ENCODE results near the gene DNA2. TPM values are rescaled to one million over a fixed set of nuclear protein-coding genes. Genes with fewer than 3 reads are reported as not detected.
"Not testable (repeated sequence)": the region's sequence is repeated elsewhere in the genome, so short reads cannot be mapped to it uniquely, and the experiment has no call there.

Gene DNA2
- total RNA-seq, 1 donor from 2014 or later = 2.0 TPM

DNA sequence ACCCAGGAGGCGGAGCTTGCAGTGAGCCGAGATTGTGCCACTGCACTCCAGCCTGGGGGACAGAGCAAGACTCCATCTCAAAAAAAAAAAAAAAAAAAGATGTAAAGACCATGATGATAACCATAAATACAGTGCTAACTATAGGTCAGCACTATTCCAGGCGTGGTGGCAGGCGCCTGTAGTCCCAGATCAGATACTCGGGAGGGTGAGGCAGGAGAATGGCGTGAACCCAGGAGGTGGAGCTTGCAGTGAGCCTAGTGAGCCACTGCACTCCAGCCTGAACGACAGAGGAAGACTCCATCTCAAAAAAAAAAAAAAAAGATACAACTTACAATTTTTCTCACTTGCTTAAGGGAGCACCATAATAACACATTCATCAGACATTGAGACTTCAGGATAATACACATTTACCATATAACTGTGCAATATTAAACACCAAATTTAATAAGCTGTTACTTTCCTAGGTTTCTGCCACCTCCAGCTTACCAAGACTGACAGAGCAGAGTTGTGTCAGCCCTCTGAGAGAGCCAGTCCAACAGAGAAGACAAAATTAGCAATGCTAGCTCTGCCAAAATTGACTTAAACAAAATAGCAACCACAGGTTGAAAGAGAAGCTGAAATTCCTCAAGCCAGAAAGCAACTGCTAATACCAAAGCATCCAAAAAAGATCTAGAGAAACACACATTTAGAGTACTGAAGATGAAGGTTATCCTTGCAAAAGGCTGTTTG is 8.2 kb downstream of the DNA2 start:
- intact Hi-C loops (cut with DNase I) = no loop called here
- no peak for DNase-seq

DNA sequence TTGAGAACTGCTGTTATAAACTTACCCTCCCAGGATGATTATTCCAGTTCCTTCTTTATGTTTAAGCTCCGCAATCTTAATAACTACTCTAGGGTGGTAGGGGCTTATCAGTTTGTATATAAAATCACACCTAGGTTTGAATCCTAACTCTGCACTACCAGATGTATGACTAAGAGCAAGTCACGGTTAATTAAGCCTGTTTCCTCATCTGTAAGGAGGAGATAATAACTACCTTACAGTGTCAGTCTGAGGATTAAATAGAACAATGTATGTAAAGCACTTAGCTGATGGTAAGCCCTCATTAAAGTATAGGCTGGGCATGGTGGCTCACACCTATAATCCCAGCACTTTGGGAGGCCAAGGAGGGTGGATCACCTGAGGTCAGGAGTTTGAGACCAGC is 9.2 kb downstream of the DNA2 start:
- ATAC-seq (ENCODE audit: poor library complexity) (no peak), DNase-seq (no peak)
- intact Hi-C loops (cut with DNase I) = no loop called here

More for the DNA sequence above, 8.2 kb downstream of the DNA2 start:
- peak; percentile 81 for ATAC-seq (ENCODE audit: poor library complexity)

DNA sequence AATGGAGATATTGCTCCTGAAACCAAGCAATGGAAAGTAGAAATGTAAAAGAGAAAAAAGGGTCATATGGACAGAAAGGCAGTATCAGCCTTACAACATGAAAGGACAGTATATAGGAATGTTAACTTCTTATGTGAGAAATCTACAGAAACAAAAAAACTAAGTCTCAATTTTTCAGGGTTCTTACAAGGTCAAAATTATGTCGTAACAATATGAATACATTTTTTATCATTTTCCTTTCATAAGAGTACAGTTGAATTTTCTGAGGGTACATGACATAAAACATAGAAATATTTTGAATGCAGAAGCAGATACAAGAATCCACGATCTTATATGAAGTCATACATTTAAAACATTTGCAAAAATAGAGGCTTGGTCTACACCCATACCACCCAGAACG is 10.7 kb downstream of the DNA2 start:
- no peak for ATAC-seq (ENCODE audit: poor library complexity)
- intact Hi-C loops (cut with DNase I) = no loop called here

DNA sequence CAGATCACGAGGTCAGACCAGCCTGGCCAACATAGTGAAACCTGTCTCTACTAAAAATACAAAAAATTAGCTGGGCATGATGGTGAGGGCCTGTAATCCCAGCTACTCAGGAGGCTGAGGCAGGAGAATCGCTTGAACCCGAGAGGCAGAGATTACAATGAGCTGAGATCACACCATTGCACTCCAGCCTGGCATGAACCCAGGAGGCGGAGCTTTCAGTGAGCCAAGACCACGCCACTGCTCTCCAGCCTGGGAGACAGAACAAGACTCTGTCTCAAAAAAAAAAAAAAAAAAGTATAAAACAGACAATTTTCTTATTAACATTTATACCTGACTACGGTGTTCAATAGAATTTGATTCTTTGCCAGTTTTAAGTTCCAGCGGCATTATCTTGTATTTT is 22.1 kb downstream of the DNA2 start:
- peak; percentile 67 for DNase-seq
- ATAC-seq (ENCODE audit: poor library complexity); intact Hi-C loops (cut with DNase I): not testable (repeated sequence)

More for the DNA sequence above, 10.7 kb downstream of the DNA2 start:
- DNase-seq = no peak

DNA sequence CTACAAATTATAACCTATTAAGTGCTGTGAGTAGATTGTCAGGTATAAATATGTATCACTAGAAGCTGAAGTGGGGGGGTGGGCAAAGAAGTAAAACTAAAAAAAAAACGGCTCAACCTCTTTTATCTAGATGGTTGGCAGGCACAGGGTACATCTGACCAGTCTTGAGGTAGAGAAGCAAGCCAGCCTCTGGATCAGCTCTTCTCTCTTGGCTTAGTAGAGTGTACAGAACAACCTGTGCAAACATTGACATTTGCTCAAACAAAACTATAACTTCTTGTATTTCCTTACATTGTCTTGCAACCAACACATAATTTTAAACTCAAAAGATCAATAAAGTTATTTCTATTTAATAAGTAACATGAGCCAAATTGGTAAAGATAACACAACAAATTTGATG is 25.6 kb downstream of the DNA2 start:
- no peak for ATAC-seq (ENCODE audit: poor library complexity)
- intact Hi-C loops (cut with DNase I) = no loop called here
- DNase-seq = no peak

DNA sequence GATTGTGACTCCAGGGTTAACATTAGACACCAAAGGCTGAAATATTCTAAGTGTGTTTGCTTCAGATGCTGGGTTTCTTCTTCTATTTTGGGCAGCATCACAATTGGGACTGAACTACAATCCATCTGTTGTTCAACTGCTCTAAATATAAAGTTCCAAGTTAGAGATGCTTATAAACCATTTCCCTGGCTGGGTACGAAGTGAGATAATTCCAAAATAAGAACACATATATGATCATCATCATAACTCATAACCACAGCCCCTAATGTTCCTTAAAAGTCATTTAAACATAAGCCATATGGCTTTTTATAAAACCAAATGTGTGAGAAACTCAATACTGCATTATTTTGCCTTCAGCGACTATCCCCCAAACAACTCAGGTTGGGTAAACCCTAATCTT is 28.8 kb downstream of the DNA2 start:
- no peak for DNase-seq
- intact Hi-C loops (cut with DNase I) = no loop called here
- no peak for ATAC-seq (ENCODE audit: poor library complexity)

DNA sequence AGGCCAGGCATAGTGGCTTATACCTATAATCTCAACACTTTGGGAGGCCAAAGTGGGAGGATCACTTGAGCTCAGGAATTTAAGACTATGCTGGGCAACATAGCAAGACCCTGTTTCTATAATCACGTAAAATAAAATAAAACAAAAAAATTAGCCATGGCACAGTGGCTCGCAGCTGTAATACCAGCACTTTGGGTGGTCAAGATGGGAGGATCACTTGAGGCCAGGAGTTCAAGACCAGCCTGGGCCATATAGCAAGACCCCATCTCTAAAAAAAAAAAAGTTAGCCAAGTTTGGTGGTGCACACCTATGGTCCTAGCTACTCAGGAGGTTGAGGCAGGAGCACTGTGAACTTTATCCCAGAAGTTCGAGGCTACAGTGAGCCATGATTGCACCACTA is 30.9 kb downstream of the DNA2 start:
- intact Hi-C loops (cut with DNase I) = no loop called here
- no peak for DNase-seq
- ATAC-seq (ENCODE audit: poor library complexity) = no peak

DNA sequence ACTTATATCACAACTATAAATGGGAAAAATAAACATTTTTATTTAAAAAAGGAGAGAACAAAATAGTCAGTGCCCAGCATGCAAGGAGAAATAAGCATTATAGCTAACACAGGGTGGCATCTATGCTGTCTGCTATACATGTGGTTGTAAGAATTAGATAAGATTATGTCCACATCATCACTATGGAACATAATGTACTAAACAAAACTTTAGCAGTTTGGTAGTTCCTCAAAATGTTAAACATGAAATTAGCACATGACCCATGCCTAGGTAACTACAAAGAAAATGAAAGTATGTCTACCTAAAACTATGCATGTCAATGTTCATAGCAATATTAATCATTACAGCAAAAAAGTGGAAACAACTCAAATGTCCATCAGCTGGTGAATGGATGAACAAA is 36.0 kb downstream of the DNA2 start:
- intact Hi-C loops (cut with DNase I) = no loop called here
- DNase-seq (no peak), ATAC-seq (ENCODE audit: poor library complexity) (no peak)

DNA sequence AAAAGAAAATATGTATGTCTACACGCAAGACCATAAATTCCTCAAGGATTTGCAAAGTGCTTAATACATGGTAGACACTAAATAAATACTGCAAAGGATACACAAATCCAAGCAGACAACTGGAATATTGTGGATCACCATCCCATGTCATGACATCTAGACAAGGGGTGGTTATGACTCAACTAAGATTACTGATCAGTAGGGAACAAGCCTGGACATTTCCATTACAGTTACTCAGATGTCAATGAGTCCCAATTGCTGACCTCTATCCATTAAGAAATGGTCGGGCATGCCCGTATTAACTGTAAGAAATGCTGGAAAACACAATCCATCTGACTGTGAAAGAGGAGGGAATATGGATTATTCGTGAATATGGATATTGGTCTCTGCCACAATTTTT is 37.1 kb downstream of the DNA2 start:
- DNase-seq (no peak), ATAC-seq (ENCODE audit: poor library complexity) (no peak)
- intact Hi-C loops (cut with DNase I) = no loop called here

DNA sequence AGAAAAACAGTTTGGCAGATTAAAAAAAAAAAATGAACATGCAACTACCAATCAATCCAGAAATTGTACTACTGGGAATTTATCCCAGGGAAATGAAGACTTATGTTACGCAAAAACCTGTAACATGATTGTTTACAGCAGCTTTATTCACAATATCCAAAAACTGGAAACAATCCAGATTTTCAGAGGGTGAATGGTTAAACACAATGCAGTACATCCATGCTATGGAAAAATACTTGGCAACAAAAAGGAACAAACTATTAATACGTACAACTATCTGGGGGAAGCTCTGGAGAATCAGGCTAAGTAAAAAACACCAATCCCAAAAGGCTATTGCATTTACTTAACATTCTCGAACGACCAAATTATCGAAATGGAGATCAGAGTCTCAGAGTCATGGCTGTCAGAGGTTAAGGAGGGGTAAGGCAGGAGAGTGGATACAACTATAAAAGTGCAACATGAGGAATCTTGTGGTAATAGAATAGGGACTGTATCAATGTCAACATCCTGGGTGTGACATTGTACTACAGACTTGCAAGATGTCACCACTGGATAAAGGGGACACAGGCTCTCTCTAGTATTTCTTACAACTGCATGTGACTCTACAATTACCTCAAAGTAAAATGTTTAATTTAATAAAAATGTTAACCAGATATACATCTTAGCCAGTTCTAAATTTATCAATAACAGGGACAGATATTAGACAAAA is 43.2 kb downstream of the DNA2 start:
- intact Hi-C loops (cut with DNase I) = no loop called here
- DNase-seq (no peak), ATAC-seq (ENCODE audit: poor library complexity) (no peak)

DNA sequence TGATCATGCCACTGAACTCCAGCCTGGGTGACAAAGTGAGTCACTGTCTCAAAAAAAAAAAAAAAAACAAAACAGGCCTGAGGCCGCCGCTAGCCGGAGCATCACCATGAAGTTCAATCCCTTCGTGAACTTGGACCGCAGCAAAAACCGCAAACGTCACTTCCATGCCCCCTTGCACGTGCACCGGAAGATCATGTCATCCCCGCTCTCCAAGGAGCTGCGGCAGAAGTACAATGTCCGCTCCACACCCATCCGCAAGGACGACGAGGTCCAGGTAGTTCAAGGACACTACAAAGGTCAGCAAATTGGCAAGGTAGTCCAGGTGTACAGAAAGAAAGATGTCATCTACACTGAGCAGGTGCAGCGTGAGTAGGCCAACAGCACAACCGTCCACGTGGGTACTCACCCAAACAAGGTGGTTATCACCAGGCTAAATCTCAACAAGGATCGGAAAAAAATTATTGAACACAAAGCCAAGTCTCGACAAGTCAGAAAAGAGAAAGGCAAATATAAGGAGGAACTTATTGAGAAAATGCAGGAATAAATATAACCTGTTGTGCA is 47.2 kb downstream of the DNA2 start:
- no peak for ATAC-seq (ENCODE audit: poor library complexity)
- intact Hi-C loops (cut with DNase I) = no loop called here
- no peak for DNase-seq

DNA sequence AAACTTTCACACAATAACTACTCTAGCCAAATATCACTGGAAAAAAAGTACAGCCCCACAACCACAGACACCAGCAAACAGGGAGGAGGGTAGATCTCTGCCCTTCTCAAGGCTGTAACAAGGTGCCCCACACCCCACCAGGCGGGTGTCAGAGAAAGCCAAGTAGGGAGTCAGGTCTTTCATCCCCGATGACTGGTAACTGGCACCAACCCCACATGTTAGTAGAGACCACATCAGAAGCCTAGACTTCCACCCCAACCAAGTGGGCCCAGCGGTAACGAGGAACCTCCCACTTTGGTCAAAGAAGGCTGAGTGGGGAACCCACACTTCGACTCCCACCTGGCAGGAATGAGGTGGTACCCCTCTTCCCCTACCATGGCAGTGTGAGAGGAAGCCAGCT is 48.3 kb downstream of the DNA2 start:
- no peak for DNase-seq
- no peak for ATAC-seq (ENCODE audit: poor library complexity)
- intact Hi-C loops (cut with DNase I) = no loop called here

DNA sequence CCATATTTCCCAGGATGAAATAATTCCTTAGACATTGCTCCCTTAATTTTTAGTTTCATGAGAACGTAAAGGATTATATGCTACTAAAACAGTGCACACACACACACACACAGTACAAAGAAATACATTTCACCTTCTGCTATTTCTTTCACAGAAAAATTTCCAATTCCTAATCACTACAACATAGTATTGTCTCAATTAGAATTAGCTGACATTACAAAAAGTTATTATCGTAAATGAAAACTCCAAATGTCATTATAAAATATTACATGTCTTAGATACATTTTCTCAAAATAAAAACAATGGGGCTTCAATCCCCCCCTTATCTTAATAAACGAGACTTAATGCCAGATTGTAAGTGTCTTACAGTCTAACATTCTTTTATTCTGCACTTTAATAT is 52.4 kb downstream of the DNA2 start:
- intact Hi-C loops (cut with DNase I) = no loop called here
- no peak for ATAC-seq (ENCODE audit: poor library complexity)
- DNase-seq = no peak

DNA sequence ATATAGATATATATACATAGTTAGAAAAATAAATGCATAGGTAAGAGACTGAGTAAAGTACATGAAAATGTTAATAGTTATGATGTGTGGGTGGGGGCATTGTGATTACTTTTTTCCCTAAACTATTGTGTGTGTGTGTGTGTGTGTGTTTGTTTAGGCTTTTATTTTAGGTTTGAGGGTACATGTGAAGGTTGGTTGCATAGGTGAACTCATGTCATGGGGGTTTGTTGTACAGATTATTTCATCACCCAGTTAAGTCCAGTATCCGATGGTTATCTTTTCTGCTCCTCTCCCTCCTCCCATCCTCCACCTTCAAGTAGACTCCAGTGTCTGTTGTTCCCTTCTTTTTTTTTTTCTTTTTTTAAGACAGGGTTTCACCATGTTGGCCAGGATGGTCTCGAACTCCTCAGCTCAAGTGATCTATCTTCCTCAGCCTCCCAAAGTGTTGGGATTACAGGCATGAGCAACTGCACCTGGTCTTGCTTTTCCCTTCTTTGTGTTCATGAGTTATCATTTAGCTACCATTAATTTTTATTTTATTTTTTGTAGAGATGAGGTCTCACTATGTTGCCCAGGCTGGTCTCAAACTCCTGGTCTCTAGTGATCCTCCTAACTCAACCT is 62.8 kb downstream of the DNA2 start:
- intact Hi-C loops (cut with DNase I) = no loop called here
- DNase-seq (no peak), ATAC-seq (ENCODE audit: poor library complexity) (no peak)

DNA sequence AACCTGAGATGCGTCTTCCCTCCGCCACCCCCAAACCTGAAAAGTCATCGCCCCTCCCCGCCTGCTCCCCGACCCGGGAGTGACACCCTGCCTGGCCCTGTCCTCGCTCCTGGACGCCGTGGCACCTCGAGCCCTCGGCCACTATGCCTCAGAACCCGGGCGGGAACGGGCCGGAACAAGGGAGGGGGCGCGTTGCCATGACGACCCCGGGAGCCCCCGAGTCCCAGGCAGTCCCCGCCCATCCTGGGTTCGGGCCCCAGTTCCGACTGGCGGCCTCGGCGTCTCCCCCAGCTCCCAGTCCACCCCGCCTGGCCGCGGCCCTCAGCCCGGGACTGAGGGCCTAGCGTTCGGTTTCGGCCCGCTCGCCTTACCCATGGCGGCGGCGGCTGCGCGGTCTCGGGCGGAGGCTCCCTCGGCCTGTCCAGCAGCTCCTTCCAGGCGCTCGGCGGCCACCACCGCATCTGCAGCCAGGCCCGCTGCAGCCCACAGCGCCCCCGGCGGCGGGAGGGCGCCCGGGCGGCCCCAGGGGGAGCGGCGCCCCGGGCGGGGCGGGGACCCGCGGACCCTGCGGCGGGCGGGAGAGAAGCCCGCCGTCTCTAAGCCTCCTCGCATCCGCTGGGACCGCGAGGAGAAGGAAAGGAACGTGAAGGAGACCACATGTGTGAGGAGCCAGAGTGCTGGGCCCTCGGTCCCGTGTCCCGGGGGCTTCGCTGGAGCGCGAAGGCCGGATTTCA is 64.8 kb downstream of the DNA2 start, which contains the start of gene RUFY2:
Gene RUFY2, minus strand, starts transcription at position 463 of the 734 bp plus-strand sequence. Its CDS starts 88 bp downstream, at position 375.
- ATAC-seq (ENCODE audit: poor library complexity) = peak; percentile 99
- peak; percentile 90 for DNase-seq
- intact Hi-C loops (cut with DNase I) = no loop called here

DNA sequence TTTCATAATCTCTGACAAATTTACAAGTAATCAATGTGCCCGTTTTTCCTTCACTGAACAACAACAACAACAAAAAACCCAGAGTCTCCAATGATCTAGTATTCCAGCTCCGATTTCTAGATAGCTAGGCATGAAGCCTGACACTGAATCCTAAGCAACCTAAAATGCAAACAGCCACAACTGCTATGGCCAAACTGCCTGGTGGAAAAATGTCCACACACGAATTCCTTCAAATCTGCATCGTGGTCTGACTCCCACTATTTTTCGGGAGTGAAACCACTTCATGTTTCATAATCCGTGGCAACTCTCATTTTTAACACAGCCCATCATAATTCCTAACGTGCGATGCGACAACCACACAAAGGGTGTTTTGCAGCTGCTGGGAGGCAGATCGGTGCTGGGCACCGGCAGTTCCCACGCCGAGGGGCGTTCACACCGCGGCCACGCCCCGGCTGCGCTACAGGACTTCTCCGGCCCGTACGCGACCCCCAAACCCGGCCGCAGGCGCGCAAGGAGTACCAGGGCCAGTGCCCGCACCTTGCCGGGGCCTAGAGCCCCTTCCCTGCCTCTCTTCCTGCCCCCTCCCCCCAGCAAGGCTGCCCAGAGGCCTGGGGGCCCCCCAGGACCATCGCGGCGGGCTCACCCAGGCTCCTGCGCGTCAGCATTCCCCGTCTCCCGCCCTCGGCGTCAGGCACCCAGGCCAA is 65.5 kb downstream of the DNA2 start:
- intact Hi-C loops (cut with DNase I) = no loop called here
- ATAC-seq (ENCODE audit: poor library complexity) (peak; percentile 72), DNase-seq (peak; percentile 74)

DNA sequence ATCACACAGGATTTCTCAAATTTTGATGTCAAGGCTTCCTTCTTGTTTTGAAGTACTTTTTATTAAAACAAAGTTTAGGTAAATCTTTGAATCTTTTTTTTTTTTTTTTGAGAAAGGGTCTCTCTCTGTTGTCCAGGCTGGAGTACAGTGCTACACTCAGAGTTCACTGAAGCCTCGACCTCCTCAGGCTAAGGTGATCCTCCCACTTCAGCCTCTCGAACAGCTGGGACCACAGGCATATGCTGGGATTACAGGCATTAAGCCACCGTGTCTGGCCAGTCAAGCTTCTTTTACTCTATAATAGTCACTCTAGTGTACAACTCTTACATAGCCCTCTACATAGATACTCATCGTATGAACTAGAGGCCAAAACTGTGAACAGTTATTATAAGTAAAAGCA is 68.1 kb downstream of the DNA2 start:
- no peak for ATAC-seq (ENCODE audit: poor library complexity)
- intact Hi-C loops (cut with DNase I) = no loop called here
- no peak for DNase-seq

DNA sequence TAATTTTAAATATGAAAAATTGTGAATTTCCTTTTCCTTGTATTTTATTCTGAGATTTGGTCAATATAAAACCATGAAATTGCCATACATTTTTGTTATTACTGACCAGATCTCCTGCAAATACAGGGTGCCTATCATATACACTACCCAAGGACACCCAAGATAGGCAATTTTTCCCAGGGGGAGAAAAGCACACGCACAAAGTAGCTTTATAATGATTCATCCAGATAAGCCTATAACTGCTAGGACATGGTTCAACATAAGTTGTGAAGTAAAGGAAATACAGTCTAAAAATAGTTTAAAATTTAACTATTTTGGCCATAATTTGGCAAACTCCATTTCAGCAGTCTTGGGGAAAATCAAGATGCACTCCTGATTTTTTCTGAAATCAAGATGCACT is 69.5 kb downstream of the DNA2 start:
- intact Hi-C loops (cut with DNase I) = no loop called here
- no peak for ATAC-seq (ENCODE audit: poor library complexity)

More for the DNA sequence above, 69.5 kb downstream of the DNA2 start:
- no peak for DNase-seq

All from Right ventricle myocardium superior (tissue), 1 donor.